ENCODE data around the gene VWA3A.

Gene VWA3A

GRCh38 chr16:22116095-22116700 is 23.9 kb downstream of the VWA3A start:
- Histone ChIP-seq H3F3A (ENCODE audit: insufficient read depth, low read length) (no peaks in the 10 kb centered on the region), H3K9me2 (replicated peaks; ENCODE audit: insufficient read depth, low read length) (no peaks in the 10 kb centered on the region), H4K20me1 (ENCODE audit: insufficient read depth, low read length) (no peaks in the 10 kb centered on the region), H3K9me3 (replicated peaks; ENCODE audit: insufficient read depth, low read length) (no peaks in the 10 kb centered on the region), H2AFZ (ENCODE audit: low read length) (no peak overlapping the region), H3K9ac (ENCODE audit: low read length) (no peak overlapping the region), H3K27me3 (replicated peaks; ENCODE audit: insufficient read depth, low read length) (no peaks in the 10 kb centered on the region), H3K4me2 (ENCODE audit: low read depth, low read length) (no peak overlapping the region), H3K79me2 (ENCODE audit: low read length) (no peaks in the 10 kb centered on the region), H3K27ac (ENCODE audit: low read length) (no peak overlapping the region), H3K4me1 (ENCODE audit: low read length) (no peaks in the 10 kb centered on the region), H3K36me3 (replicated peaks; ENCODE audit: insufficient read depth, low read length) (no peaks in the 10 kb centered on the region), H3K4me3 (ENCODE audit: low read length) (no peak overlapping the region)
- no peak for TF ChIP-seq CTCF (IDR thresholded peaks at IDR 0.05; ENCODE audit: low read length)
- TF ChIP-seq EZH2 (optimal IDR thresholded peaks at IDR 0.05; ENCODE audit: low read depth, low read length): no peak
- no peak for TF ChIP-seq EZH2phosphoT487 (IDR thresholded peaks at IDR 0.05; ENCODE audit: low read length)
- DNase-seq: no peak

- Histone ChIP-seq H3K9me2 (replicated peaks; ENCODE audit: insufficient read depth, low read length) (no peaks in the 10 kb centered on the region), H3K4me1 (ENCODE audit: low read length) (no peaks in the 10 kb centered on the region), H3F3A (ENCODE audit: insufficient read depth, low read length) (no peaks in the 10 kb centered on the region), H2AFZ (ENCODE audit: low read length) (no peak overlapping the region), H3K27me3 (replicated peaks; ENCODE audit: insufficient read depth, low read length) (no peaks in the 10 kb centered on the region), H3K79me2 (ENCODE audit: low read length) (no peaks in the 10 kb centered on the region), H3K4me3 (ENCODE audit: low read length) (no peak overlapping the region), H3K9me3 (replicated peaks; ENCODE audit: insufficient read depth, low read length) (no peaks in the 10 kb centered on the region), H4K20me1 (ENCODE audit: insufficient read depth, low read length) (no peaks in the 10 kb centered on the region), H3K27ac (ENCODE audit: low read length) (no peak overlapping the region), H3K9ac (ENCODE audit: low read length) (no peak overlapping the region), H3K36me3 (replicated peaks; ENCODE audit: insufficient read depth, low read length) (no peaks in the 10 kb centered on the region), H3K4me2 (ENCODE audit: low read depth, low read length) (no peak overlapping the region)
- no peak for DNase-seq
- no peak for TF ChIP-seq EZH2 (optimal IDR thresholded peaks at IDR 0.05; ENCODE audit: low read depth, low read length)
- TF ChIP-seq EZH2phosphoT487 (IDR thresholded peaks at IDR 0.05; ENCODE audit: low read length): no peak
- TF ChIP-seq CTCF (IDR thresholded peaks at IDR 0.05; ENCODE audit: low read length): no peak
Measured at GRCh38 chr16:22117609-22118008, 25.3 kb downstream of the VWA3A start.

GRCh38 chr16:22120440-22120839 is 28.1 kb downstream of the VWA3A start:
- Histone ChIP-seq H2AFZ (ENCODE audit: low read length) (no peak overlapping the region), H3K9me2 (replicated peaks; ENCODE audit: insufficient read depth, low read length) (no peaks in the 10 kb centered on the region)

More at GRCh38 chr16:22120440-22120839, 28.1 kb downstream of the VWA3A start:
- Histone ChIP-seq H3K4me1 (ENCODE audit: low read length) (no peaks in the 10 kb centered on the region), H3F3A (ENCODE audit: insufficient read depth, low read length) (no peaks in the 10 kb centered on the region), H3K4me2 (ENCODE audit: low read depth, low read length) (no peak overlapping the region), H3K9me3 (replicated peaks; ENCODE audit: insufficient read depth, low read length) (no peaks in the 10 kb centered on the region), H3K36me3 (replicated peaks; ENCODE audit: insufficient read depth, low read length) (no peaks in the 10 kb centered on the region), H4K20me1 (ENCODE audit: insufficient read depth, low read length) (no peaks in the 10 kb centered on the region), H3K4me3 (ENCODE audit: low read length) (no peak overlapping the region), H3K9ac (ENCODE audit: low read length) (no peak overlapping the region), H3K27ac (ENCODE audit: low read length) (no peak overlapping the region), H3K27me3 (replicated peaks; ENCODE audit: insufficient read depth, low read length) (no peaks in the 10 kb centered on the region), H3K79me2 (ENCODE audit: low read length) (no peaks in the 10 kb centered on the region)
- TF ChIP-seq EZH2 (optimal IDR thresholded peaks at IDR 0.05; ENCODE audit: low read depth, low read length) (no peak), CTCF (IDR thresholded peaks at IDR 0.05; ENCODE audit: low read length) (no peak)
- no peak for DNase-seq

Measured in MM.1S (cell line).